HepG2 (cell line): ENCODE measurements around the gene ALG14. TPM values are rescaled to one million over a fixed set of nuclear protein-coding genes. Genes with fewer than 3 reads are reported as not detected.

Experiments used
- ARID5B ChIP-seq: IDR thresholded peaks from 2 replicates; pipeline ENCODE4 v1.4.0; 2020; ENCODE audit warnings: mild to moderate bottlenecking, missing genetic modification reagents
- ATF2 ChIP-seq: sonication (generic); formaldehyde crosslinking; IDR thresholded peaks from 2 replicates; pipeline ENCODE4 v1.4.0; 2020; ENCODE audit warnings: missing genetic modification reagents
- ERF ChIP-seq: IDR thresholded peaks from 2 replicates; pipeline ENCODE4 v1.6.1; 2018; ENCODE audit warnings: missing biosample characterization, missing genetic modification reagents
- FUBP1 ChIP-seq: sonication (generic); formaldehyde crosslinking; IDR thresholded peaks from 2 replicates; pipeline ENCODE4 v1.5.1; 2020; ENCODE audit warnings: missing genetic modification reagents, mild to moderate bottlenecking, borderline replicate concordance
- HBP1 ChIP-seq: IDR thresholded peaks from 2 replicates; pipeline ENCODE4 v1.6.1; 2016; ENCODE audit warnings: low read depth, control low read depth
- HOMEZ ChIP-seq: IDR thresholded peaks from 2 replicates; pipeline ENCODE4 v1.6.1; 2016; ENCODE audit warnings: low read depth
- KAT8 ChIP-seq: IDR thresholded peaks from 2 replicates; pipeline ENCODE4 v1.6.1; 2016; ENCODE audit warnings: missing genetic modification reagents, missing compliant biosample characterization
- MYPOP ChIP-seq: sonication (generic); formaldehyde crosslinking; IDR thresholded peaks from 2 replicates; pipeline ENCODE4 v1.8.1; 2023; ENCODE audit warnings: mild to moderate bottlenecking, moderate library complexity, missing genetic modification reagents
- RERE ChIP-seq: IDR thresholded peaks from 2 replicates; pipeline ENCODE4 v1.6.1; 2016; ENCODE audit warnings: low read depth, missing genetic modification reagents, missing compliant biosample characterization
- ZIK1 ChIP-seq: sonication (generic); formaldehyde crosslinking; IDR thresholded peaks from 2 replicates; pipeline ENCODE4 v1.5.0; 2020; ENCODE audit warnings: mild to moderate bottlenecking, low read depth, missing genetic modification reagents, borderline replicate concordance
- polyA plus RNA-seq, 8 experiments: library from polyadenylated mRNA; depleted of rRNA in 3 of 8; stranded (reverse) in 7 of 8; unstranded in 1 of 8; fragments of >200 nt; fragmentation: Illumina TruSeq in 4 of 8; extraction: Trizol in 4 of 8; gene quantifications; 2 replicates each; pipeline versions ENCODE4 v1.2.1 to v1.2.3, GENCODE V29; 2011 to 2016; ENCODE audit warnings: low read depth in 4 of 8, missing spikeins in 1 of 8, mixed read lengths in 1 of 8; ENCODE audit not compliant: insufficient read depth in 1 of 8
- total RNA-seq, 5 experiments: library from RNA; depleted of rRNA; stranded (reverse); fragments of >200 nt; fragmentation: Illumina TruSeq; extraction: Trizol; gene quantifications; 2 replicates each; pipeline ENCODE4 v1.2.3, GENCODE V29; 2016; ENCODE audit warnings: low read depth in 1 of 5

The ALG14 gene
- total and polyA plus RNA-seq, 2 of the 13 experiments (the other 11 are each of a cell fraction or from before 2014, with no cell fraction given) = 4.5 to 12.7 TPM

GRCh38 chr1:95013950-95014574 is 58.7 kb downstream of the ALG14 start (continued):
- TF ChIP-seq HBP1 (CRISPR knock-in tag) = no peak
- TF ChIP-seq RERE (CRISPR knock-in tag) = no peak
- TF ChIP-seq MYPOP (CRISPR knock-in tag) = no peak
- no peak for TF ChIP-seq ZIK1
- peak; percentile 91 for TF ChIP-seq ARID5B
- TF ChIP-seq KAT8 (CRISPR knock-in tag) = peak; percentile 54; the same call in 1 of the 2 replicates
- TF ChIP-seq HOMEZ (CRISPR knock-in tag) = peak; percentile 75; the same call in 1 of the 2 replicates
- peak; percentile 59; the same call in 1 of the 2 replicates for TF ChIP-seq ATF2 (CRISPR knock-in tag)
- TF ChIP-seq ERF = peak; percentile 73
- no peak for TF ChIP-seq FUBP1 (CRISPR knock-in tag)
